Parathyroid adenoma (tissue), 2 donors: Measurements from ENCODE around the gene SGPP1.

ENCODE experiments used
- H2AFZ ChIP-seq: fragments of 300-600 bp; sonication (generic); one replicate; pipeline ENCODE4 v1.7.0; 2017; ENCODE audit warnings: antibody characterized with exemption, mild to moderate bottlenecking
- H3K27ac ChIP-seq: fragments of 300-600 bp; sonication (generic); one replicate; pipeline ENCODE4 v1.7.0; 2017
- H3K27me3 ChIP-seq: fragments of 300-600 bp; sonication (generic); one replicate; pipeline ENCODE4 v1.7.0; 2017; ENCODE audit warnings: low read length; ENCODE audit not compliant: control insufficient read depth, insufficient read depth
- H3K36me3 ChIP-seq: fragments of 300-600 bp; sonication (generic); one replicate; pipeline ENCODE4 v1.7.0; 2017; ENCODE audit warnings: low read length; ENCODE audit not compliant: control insufficient read depth, insufficient read depth
- H3K4me1 ChIP-seq: fragments of 300-600 bp; sonication (generic); one replicate; pipeline ENCODE4 v1.7.0; 2017; ENCODE audit warnings: control low read depth
- H3K4me2 ChIP-seq: fragments of 300-600 bp; sonication (generic); one replicate; pipeline ENCODE4 v1.7.0; 2017; ENCODE audit warnings: low read length
- H3K4me3 ChIP-seq: fragments of 300-600 bp; sonication (generic); one replicate; pipeline ENCODE4 v1.7.0; 2017; ENCODE audit warnings: low read depth, low read length
- H3K79me2 ChIP-seq: fragments of 300-600 bp; sonication (generic); one replicate; pipeline ENCODE4 v1.7.0; 2017; ENCODE audit warnings: control low read depth
- H3K9ac ChIP-seq: fragments of 300-600 bp; sonication (generic); one replicate; pipeline ENCODE4 v1.7.0; 2017; ENCODE audit warnings: mild to moderate bottlenecking
- H3K9me3 ChIP-seq: fragments of 300-600 bp; sonication (generic); one replicate; pipeline ENCODE4 v1.7.0; 2017; ENCODE audit warnings: low read length; ENCODE audit not compliant: control insufficient read depth
- CTCF ChIP-seq: fragments of 300-600 bp; sonication (generic); IDR thresholded peaks from one replicate; pipeline ENCODE4 v1.7.0; 2017; ENCODE audit warnings: antibody characterized with exemption, mild to moderate bottlenecking
- donor health status: primary hyperparathyroidism.

Gene SGPP1

GRCh38 chr14:63673886-63674497, 53.9 kb downstream of the SGPP1 start:
- no peaks in the 10 kb centered on the region for H3K79me2 ChIP-seq
- H3K27ac ChIP-seq, result no peak overlapping the region
- H3K36me3 ChIP-seq, result no peaks in the 10 kb centered on the region
- H3K27me3 ChIP-seq, result no peaks in the 10 kb centered on the region
- H3K4me3 ChIP-seq, result no peak overlapping the region
- no peak for TF ChIP-seq CTCF
- H3K4me1 ChIP-seq, result no peaks in the 10 kb centered on the region
- H2AFZ ChIP-seq, result no peak overlapping the region
- no peak overlapping the region for H3K4me2 ChIP-seq
- H3K9me3 ChIP-seq, result no peaks in the 10 kb centered on the region
- H3K9ac ChIP-seq, result no peak overlapping the region

DNA sequence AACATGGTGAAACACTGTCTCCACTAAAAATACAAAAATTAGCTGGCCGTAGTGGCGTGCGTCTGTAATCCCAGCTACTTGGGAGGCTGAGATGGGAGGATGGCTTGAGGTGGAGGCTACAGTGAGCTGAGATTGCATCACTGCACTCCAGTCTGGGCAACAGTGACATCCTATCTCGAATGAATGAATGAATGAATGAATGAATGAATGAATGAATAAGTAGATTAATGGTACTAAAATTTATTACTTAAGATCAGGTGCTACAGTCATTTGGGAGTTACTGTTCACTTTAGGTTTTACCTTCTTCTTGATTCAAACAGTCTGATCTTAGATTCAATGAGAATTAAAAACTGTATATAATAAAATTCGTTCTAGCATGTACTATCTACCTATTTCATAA, 54.6 kb downstream of the SGPP1 start:
- Histone ChIP-seq H3K36me3 (no peaks in the 10 kb centered on the region), H3K79me2 (no peaks in the 10 kb centered on the region), H3K4me3 (no peak overlapping the region), H3K9me3 (no peaks in the 10 kb centered on the region), H3K4me1 (no peaks in the 10 kb centered on the region), H2AFZ (no peak overlapping the region), H3K4me2 (no peak overlapping the region), H3K27ac (no peak overlapping the region), H3K9ac (no peak overlapping the region), H3K27me3 (no peaks in the 10 kb centered on the region)
- TF ChIP-seq CTCF, result no peak

DNA sequence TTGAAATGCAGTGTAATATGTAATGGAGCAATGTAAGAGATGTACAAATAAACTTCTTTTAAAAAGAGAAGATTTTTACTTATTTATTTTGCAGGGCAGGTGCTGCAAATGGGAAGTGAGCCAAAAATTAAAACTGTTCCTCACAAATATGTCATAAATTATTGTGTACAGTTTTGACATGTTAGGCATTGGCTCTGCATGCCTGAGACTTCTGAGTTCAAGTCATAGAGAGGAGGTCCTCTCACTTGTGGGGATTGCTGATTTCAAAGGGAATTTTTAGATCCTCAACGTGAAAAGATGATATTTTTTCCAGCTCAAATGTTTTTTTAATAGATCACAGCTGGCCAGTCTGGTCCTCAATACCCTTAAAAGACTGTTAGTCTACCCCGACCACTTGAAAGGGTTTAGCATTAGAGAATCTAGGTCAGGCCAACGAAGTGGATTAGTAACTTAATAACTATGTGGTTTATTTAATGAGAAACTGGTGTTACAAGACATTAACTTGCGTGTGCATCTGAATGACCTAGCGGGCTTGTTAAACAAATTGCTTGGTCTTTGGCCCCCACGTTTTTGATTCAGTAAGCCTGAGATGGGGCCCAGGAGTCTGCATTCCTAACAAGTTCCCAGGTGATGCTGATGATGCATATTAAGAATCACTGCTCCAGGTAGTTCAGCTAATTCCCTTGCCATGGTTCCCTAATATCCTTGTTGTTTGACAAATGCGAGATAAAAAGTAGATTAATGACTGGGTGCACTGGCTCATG, 55.3 kb downstream of the SGPP1 start:
- H3K4me1 ChIP-seq, result no peaks in the 10 kb centered on the region
- no peak overlapping the region for H3K4me3 ChIP-seq
- no peaks in the 10 kb centered on the region for H3K9me3 ChIP-seq
- no peaks in the 10 kb centered on the region for H3K79me2 ChIP-seq
- no peak overlapping the region for H3K4me2 ChIP-seq
- no peak for TF ChIP-seq CTCF
- H2AFZ ChIP-seq, result no peak overlapping the region
- H3K9ac ChIP-seq, result no peak overlapping the region
- no peaks in the 10 kb centered on the region for H3K36me3 ChIP-seq
- no peaks in the 10 kb centered on the region for H3K27me3 ChIP-seq
- no peak overlapping the region for H3K27ac ChIP-seq

DNA sequence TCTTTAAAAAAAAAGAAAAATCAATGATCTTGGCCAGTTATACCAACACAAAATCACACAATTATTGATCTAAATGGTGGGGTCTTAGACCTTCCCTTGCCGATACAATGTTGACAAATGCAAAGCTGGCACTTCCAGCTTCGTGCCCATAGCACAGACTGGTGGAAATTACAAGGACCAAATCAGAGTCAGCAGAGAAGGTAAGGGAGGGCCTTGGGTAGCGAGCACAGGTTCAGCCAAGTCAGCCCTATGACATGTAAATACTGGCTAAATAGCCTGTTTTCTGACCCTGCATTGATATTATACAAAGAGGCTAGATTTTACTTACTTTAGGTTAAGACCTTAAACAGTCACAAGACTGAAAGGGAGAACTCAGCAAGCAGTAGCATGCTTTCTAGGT, 55.9 kb downstream of the SGPP1 start:
- Histone ChIP-seq H3K27ac (no peak overlapping the region), H3K4me2 (no peak overlapping the region), H3K79me2 (no peaks in the 10 kb centered on the region), H3K4me3 (no peak overlapping the region), H3K9me3 (no peaks in the 10 kb centered on the region), H3K4me1 (no peaks in the 10 kb centered on the region), H3K9ac (no peak overlapping the region), H3K27me3 (no peaks in the 10 kb centered on the region), H3K36me3 (no peaks in the 10 kb centered on the region), H2AFZ (no peak overlapping the region)
- no peak for TF ChIP-seq CTCF

DNA sequence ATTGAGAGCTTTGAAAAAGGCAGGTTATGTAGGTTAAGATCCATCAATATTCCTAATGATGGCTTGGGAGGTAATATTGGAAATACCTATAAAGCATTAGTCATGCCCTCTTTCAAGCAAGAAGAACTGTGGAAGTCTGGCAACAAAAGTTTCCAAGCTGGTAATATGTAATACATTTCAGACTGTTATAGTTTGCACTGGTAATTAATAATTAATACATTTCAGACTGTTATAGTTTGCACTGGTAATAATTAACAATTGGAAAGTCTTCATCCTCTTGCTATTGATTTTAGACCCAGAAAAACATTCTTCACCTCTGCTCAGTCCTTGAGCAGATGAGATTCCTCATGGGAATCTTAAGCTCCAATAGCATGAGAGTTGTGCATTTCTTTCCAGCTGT, 57.2 kb downstream of the SGPP1 start:
- no peak overlapping the region for H3K27ac ChIP-seq

More for the DNA sequence above, 57.2 kb downstream of the SGPP1 start:
- Histone ChIP-seq H3K4me1 (no peaks in the 10 kb centered on the region), H3K9me3 (no peaks in the 10 kb centered on the region), H3K27me3 (no peaks in the 10 kb centered on the region), H3K9ac (no peak overlapping the region), H3K4me2 (no peak overlapping the region), H3K79me2 (no peaks in the 10 kb centered on the region), H3K4me3 (no peak overlapping the region), H3K36me3 (no peaks in the 10 kb centered on the region), H2AFZ (no peak overlapping the region)
- TF ChIP-seq CTCF, result no peak
